HEK293 (cell line): ENCODE measurements around the gene CABP4.
A peak's percentile ranks its signal among the peaks of the same experiment; 100 is the strongest.

Experiments
- KLF7 ChIP-seq: fragments of 450-650 bp; formaldehyde crosslinking; IDR thresholded peaks from 2 replicates; pipeline ENCODE4 v1.5.1; 2016; ENCODE audit warnings: missing biosample characterization, missing genetic modification characterization, borderline replicate concordance
- KLF8 ChIP-seq: fragments of 450-650 bp; formaldehyde crosslinking; IDR thresholded peaks from 2 replicates; pipeline ENCODE4 v1.5.1; 2016; ENCODE audit warnings: missing biosample characterization, missing genetic modification characterization
- SCRT2 ChIP-seq: fragments of 450-650 bp; formaldehyde crosslinking; IDR thresholded peaks from 2 replicates; pipeline ENCODE4 v1.5.1; 2016; ENCODE audit warnings: missing biosample characterization, missing genetic modification characterization
- SP3 ChIP-seq: fragments of 450-650 bp; formaldehyde crosslinking; IDR thresholded peaks from 2 replicates; pipeline ENCODE4 v1.5.1; 2016; ENCODE audit warnings: missing biosample characterization, missing genetic modification characterization
- ZBTB6 ChIP-seq: fragments of 450-650 bp; formaldehyde crosslinking; IDR thresholded peaks from 2 replicates; pipeline ENCODE4 v1.5.1; 2017; ENCODE audit warnings: missing biosample characterization, missing genetic modification characterization
- ZBTB8A ChIP-seq: fragments of 450-650 bp; formaldehyde crosslinking; IDR thresholded peaks from 2 replicates; pipeline ENCODE4 v1.5.1; 2016; ENCODE audit warnings: missing biosample characterization, missing genetic modification characterization
- ZFP3 ChIP-seq: fragments of 450-650 bp; formaldehyde crosslinking; IDR thresholded peaks from 2 replicates; pipeline ENCODE4 v1.5.1; 2016; ENCODE audit warnings: low read depth, missing biosample characterization, missing genetic modification characterization
- ZNF121 ChIP-seq: fragments of 450-650 bp; formaldehyde crosslinking; IDR thresholded peaks from 2 replicates; pipeline ENCODE4 v1.5.1; 2016; ENCODE audit warnings: missing biosample characterization, missing genetic modification characterization
- ZNF174 ChIP-seq: fragments of 450-650 bp; formaldehyde crosslinking; IDR thresholded peaks from 2 replicates; pipeline ENCODE4 v1.5.0; 2017; ENCODE audit warnings: missing biosample characterization, mild to moderate bottlenecking, missing genetic modification characterization
- ZNF202 ChIP-seq: fragments of 450-650 bp; formaldehyde crosslinking; IDR thresholded peaks from 2 replicates; pipeline ENCODE4 v1.5.1; 2016; ENCODE audit warnings: missing biosample characterization, missing genetic modification characterization, borderline replicate concordance
- ZNF214 ChIP-seq: fragments of 450-650 bp; formaldehyde crosslinking; IDR thresholded peaks from 2 replicates; pipeline ENCODE4 v1.5.1; 2017; ENCODE audit warnings: missing biosample characterization, mild to moderate bottlenecking, missing genetic modification characterization, borderline replicate concordance
- ZNF274 ChIP-seq, 2 experiments: fragments of 200-500 bp in 1 of 2; fragments of 450-650 bp in 1 of 2; sonication (Bioruptor generic) in 1 of 2; formaldehyde crosslinking in 1 of 2; IDR thresholded peaks; 2 replicates each; pipeline versions ENCODE4 v1.5.1 to v1.6.1; 2014 to 2016; ENCODE audit warnings: borderline replicate concordance in 1 of 2, inconsistent platforms in 1 of 2, low read length in 1 of 2, missing biosample characterization in 1 of 2, missing genetic modification characterization in 1 of 2
- ZNF354C ChIP-seq: fragments of 450-650 bp; formaldehyde crosslinking; IDR thresholded peaks from 2 replicates; pipeline ENCODE4 v1.5.1; 2016; ENCODE audit warnings: missing biosample characterization, missing genetic modification characterization, low read depth, borderline replicate concordance
- ZNF391 ChIP-seq: fragments of 450-650 bp; formaldehyde crosslinking; IDR thresholded peaks from 2 replicates; pipeline ENCODE4 v1.5.1; 2016; ENCODE audit warnings: low read depth, missing biosample characterization, missing genetic modification characterization, borderline replicate concordance
- ZNF423 ChIP-seq: fragments of 450-650 bp; formaldehyde crosslinking; IDR thresholded peaks from 2 replicates; pipeline ENCODE4 v1.5.1; 2016; ENCODE audit warnings: missing biosample characterization, missing genetic modification characterization
- ZNF426 ChIP-seq: fragments of 450-650 bp; formaldehyde crosslinking; IDR thresholded peaks from 2 replicates; pipeline ENCODE4 v1.5.1; 2017; ENCODE audit warnings: missing biosample characterization, missing genetic modification characterization, mild to moderate bottlenecking, inconsistent platforms, moderate library complexity
- ZNF48 ChIP-seq: fragments of 450-650 bp; formaldehyde crosslinking; IDR thresholded peaks from 2 replicates; pipeline ENCODE4 v1.5.1; 2016; ENCODE audit warnings: missing biosample characterization, missing genetic modification characterization
- ZNF501 ChIP-seq: fragments of 450-650 bp; formaldehyde crosslinking; IDR thresholded peaks from 2 replicates; pipeline ENCODE4 v1.5.1; 2016; ENCODE audit warnings: missing biosample characterization, missing genetic modification characterization
- ZNF510 ChIP-seq: fragments of 450-650 bp; formaldehyde crosslinking; IDR thresholded peaks from 2 replicates; pipeline ENCODE4 v1.5.1; 2018; ENCODE audit warnings: mild to moderate bottlenecking, missing genetic modification characterization, missing biosample characterization; ENCODE audit not compliant: insufficient replicate concordance
- ZNF561 ChIP-seq: fragments of 450-650 bp; IDR thresholded peaks from 2 replicates; pipeline ENCODE4 v1.5.1; 2018; ENCODE audit warnings: missing biosample characterization, missing genetic modification characterization, borderline replicate concordance
- ZNF585B ChIP-seq: fragments of 450-650 bp; formaldehyde crosslinking; IDR thresholded peaks from 2 replicates; pipeline ENCODE4 v1.5.1; 2016; ENCODE audit warnings: missing biosample characterization, missing genetic modification characterization
- ZNF621 ChIP-seq: fragments of 450-650 bp; formaldehyde crosslinking; IDR thresholded peaks from 2 replicates; pipeline ENCODE4 v1.5.1; 2017; ENCODE audit warnings: missing biosample characterization, missing genetic modification characterization
- ZNF623 ChIP-seq: fragments of 450-650 bp; formaldehyde crosslinking; IDR thresholded peaks from 2 replicates; pipeline ENCODE4 v1.5.1; 2016; ENCODE audit warnings: missing biosample characterization, missing genetic modification characterization
- ZNF639 ChIP-seq: fragments of 450-650 bp; formaldehyde crosslinking; IDR thresholded peaks from 2 replicates; pipeline ENCODE4 v1.5.1; 2016; ENCODE audit warnings: missing biosample characterization, missing genetic modification characterization
- ZNF677 ChIP-seq: fragments of 450-650 bp; IDR thresholded peaks from 2 replicates; pipeline ENCODE4 v1.5.0; 2018; ENCODE audit warnings: missing biosample characterization, mild to moderate bottlenecking, missing genetic modification characterization, moderate library complexity
- ZNF785 ChIP-seq: fragments of 450-650 bp; formaldehyde crosslinking; IDR thresholded peaks from 2 replicates; pipeline ENCODE4 v1.5.1; 2016; ENCODE audit warnings: missing biosample characterization, missing genetic modification characterization
- ZNF791 ChIP-seq: fragments of 450-650 bp; formaldehyde crosslinking; IDR thresholded peaks from 2 replicates; pipeline ENCODE4 v1.5.1; 2016; ENCODE audit warnings: missing biosample characterization, missing genetic modification characterization
- ZNF792 ChIP-seq: fragments of 450-650 bp; formaldehyde crosslinking; IDR thresholded peaks from 2 replicates; pipeline ENCODE4 v1.5.1; 2016; ENCODE audit warnings: missing biosample characterization, missing genetic modification characterization
- ZSCAN30 ChIP-seq: fragments of 450-650 bp; IDR thresholded peaks from 2 replicates; pipeline ENCODE4 v1.5.1; 2018; ENCODE audit warnings: missing biosample characterization, mild to moderate bottlenecking, missing genetic modification characterization, moderate library complexity
- TF ChIP-seq, protein P1 (sequence below): fragments of 450-650 bp; formaldehyde crosslinking; IDR thresholded peaks from 2 replicates; pipeline ENCODE4 v1.5.1; 2016; ENCODE audit warnings: missing biosample characterization, missing genetic modification characterization, borderline replicate concordance
- TF ChIP-seq, protein P2 (sequence below): fragments of 450-650 bp; formaldehyde crosslinking; conservative IDR thresholded peaks from 2 replicates; pipeline ENCODE4 v1.5.1; 2016; ENCODE audit warnings: low read depth, missing biosample characterization, missing genetic modification characterization

Gene CABP4

GRCh38 chr11:67505605-67506396, 50.6 kb downstream of the CABP4 start (continued):
- TF ChIP-seq, protein P1, sequence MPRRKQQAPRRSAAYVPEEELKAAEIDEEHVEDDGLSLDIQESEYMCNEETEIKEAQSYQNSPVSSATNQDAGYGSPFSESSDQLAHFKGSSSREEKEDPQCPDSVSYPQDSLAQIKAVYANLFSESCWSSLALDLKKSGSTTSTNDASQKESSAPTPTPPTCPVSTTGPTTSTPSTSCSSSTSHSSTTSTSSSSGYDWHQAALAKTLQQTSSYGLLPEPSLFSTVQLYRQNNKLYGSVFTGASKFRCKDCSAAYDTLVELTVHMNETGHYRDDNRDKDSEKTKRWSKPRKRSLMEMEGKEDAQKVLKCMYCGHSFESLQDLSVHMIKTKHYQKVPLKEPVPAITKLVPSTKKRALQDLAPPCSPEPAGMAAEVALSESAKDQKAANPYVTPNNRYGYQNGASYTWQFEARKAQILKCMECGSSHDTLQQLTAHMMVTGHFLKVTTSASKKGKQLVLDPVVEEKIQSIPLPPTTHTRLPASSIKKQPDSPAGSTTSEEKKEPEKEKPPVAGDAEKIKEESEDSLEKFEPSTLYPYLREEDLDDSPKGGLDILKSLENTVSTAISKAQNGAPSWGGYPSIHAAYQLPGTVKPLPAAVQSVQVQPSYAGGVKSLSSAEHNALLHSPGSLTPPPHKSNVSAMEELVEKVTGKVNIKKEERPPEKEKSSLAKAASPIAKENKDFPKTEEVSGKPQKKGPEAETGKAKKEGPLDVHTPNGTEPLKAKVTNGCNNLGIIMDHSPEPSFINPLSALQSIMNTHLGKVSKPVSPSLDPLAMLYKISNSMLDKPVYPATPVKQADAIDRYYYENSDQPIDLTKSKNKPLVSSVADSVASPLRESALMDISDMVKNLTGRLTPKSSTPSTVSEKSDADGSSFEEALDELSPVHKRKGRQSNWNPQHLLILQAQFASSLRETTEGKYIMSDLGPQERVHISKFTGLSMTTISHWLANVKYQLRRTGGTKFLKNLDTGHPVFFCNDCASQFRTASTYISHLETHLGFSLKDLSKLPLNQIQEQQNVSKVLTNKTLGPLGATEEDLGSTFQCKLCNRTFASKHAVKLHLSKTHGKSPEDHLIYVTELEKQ (tag by site-specific recombination) = no peak
- peak; percentile 85 for TF ChIP-seq ZBTB8A (tag by site-specific recombination)
- TF ChIP-seq ZNF621 (tag by site-specific recombination) = no peak
- no peak for TF ChIP-seq ZNF792 (tag by site-specific recombination)
- TF ChIP-seq ZNF426 (tag by site-specific recombination) = no peak
- TF ChIP-seq ZNF623 = no peak
- TF ChIP-seq KLF7 = no peak
- TF ChIP-seq ZNF677 (tag by site-specific recombination) = no peak
- TF ChIP-seq ZNF785 (tag by site-specific recombination) = no peak
- no peak for TF ChIP-seq ZNF274 (IDR thresholded peaks at IDR 0.05; ENCODE audit: low read length)
- no peak for TF ChIP-seq ZNF274 (tag by site-specific recombination; IDR thresholded peaks at IDR 0.05; ENCODE audit: borderline replicate concordance)
- no peak for TF ChIP-seq ZNF501 (tag by site-specific recombination)
- no peak for TF ChIP-seq ZNF791
- TF ChIP-seq ZNF391 (tag by site-specific recombination) = no peak; the same call in 1 of the 2 replicates
- no peak for TF ChIP-seq ZNF423 (tag by site-specific recombination)
- peak; percentile 57 for TF ChIP-seq KLF8 (tag by site-specific recombination)
- TF ChIP-seq ZNF202 (tag by site-specific recombination) = no peak
- TF ChIP-seq ZNF214 (tag by site-specific recombination) = no peak
- no peak for TF ChIP-seq ZNF48 (tag by site-specific recombination)
- TF ChIP-seq ZNF174 (tag by site-specific recombination) = no peak
- TF ChIP-seq, protein P2, sequence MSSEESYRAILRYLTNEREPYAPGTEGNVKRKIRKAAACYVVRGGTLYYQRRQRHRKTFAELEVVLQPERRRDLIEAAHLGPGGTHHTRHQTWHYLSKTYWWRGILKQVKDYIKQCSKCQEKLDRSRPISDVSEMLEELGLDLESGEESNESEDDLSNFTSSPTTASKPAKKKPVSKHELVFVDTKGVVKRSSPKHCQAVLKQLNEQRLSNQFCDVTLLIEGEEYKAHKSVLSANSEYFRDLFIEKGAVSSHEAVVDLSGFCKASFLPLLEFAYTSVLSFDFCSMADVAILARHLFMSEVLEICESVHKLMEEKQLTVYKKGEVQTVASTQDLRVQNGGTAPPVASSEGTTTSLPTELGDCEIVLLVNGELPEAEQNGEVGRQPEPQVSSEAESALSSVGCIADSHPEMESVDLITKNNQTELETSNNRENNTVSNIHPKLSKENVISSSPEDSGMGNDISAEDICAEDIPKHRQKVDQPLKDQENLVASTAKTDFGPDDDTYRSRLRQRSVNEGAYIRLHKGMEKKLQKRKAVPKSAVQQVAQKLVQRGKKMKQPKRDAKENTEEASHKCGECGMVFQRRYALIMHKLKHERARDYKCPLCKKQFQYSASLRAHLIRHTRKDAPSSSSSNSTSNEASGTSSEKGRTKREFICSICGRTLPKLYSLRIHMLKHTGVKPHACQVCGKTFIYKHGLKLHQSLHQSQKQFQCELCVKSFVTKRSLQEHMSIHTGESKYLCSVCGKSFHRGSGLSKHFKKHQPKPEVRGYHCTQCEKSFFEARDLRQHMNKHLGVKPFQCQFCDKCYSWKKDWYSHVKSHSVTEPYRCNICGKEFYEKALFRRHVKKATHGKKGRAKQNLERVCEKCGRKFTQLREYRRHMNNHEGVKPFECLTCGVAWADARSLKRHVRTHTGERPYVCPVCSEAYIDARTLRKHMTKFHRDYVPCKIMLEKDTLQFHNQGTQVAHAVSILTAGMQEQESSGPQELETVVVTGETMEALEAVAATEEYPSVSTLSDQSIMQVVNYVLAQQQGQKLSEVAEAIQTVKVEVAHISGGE (tag by site-specific recombination) = no peak
- no peak for TF ChIP-seq ZNF510 (tag by site-specific recombination)
- TF ChIP-seq ZNF121 = no peak
- no peak for TF ChIP-seq ZNF354C (tag by site-specific recombination)
- TF ChIP-seq ZNF639 (tag by site-specific recombination) = 0 out of 2 replicates have a peak, but pooled peaks have one; percentile 26
- no peak for TF ChIP-seq ZBTB6
- TF ChIP-seq SP3 (tag by site-specific recombination) = peak; percentile 39
- no peak for TF ChIP-seq SCRT2 (tag by site-specific recombination)
- no peak for TF ChIP-seq ZFP3 (tag by site-specific recombination)
- no peak for TF ChIP-seq ZNF585B (tag by site-specific recombination)
- TF ChIP-seq ZSCAN30 (tag by site-specific recombination) = peak; percentile 62; the same call in 1 of the 2 replicates
- peak; percentile 72 for TF ChIP-seq ZNF561 (tag by site-specific recombination)
